A673 (cell line): ENCODE data around the gene TBX22. TPM values are rescaled to one million over a fixed set of nuclear protein-coding genes. Genes with fewer than 3 reads are reported as not detected.

Source experiments
- Bru-seq: library from RNA; stranded (reverse); fragments of 400-500 nt; gene quantifications from one replicate; lab custom pipeline; 2021; lab: Mats Ljungman, UMichigan
- BruChase-seq, 2 experiments: library from RNA; stranded (reverse); fragments of 400-500 nt; gene quantifications; one replicate each; lab custom pipeline; 2021; lab: Mats Ljungman, UMichigan
- BruUV-seq: library from RNA; stranded (reverse); fragments of 400-500 nt; replicated peaks from 2 replicates; lab custom pipeline; 2021; lab: Mats Ljungman, UMichigan
- CTCF ChIA-PET: fragments of 300-600 bp; sonication (Branson Sonifier 250); formaldehyde crosslinking; loops from one replicate; lab custom pipeline; 2022; ENCODE audit warnings: antibody characterized with exemption; lab: Charles Lee
- POLR2A ChIA-PET: fragments of 300-600 bp; sonication (Branson Sonifier 250); formaldehyde crosslinking; loops from one replicate; lab custom pipeline; 2022; ENCODE audit warnings: antibody characterized with exemption; ENCODE audit not compliant: low non-redundant PET; lab: Charles Lee
- DNase-seq: peaks from one replicate; pipeline ENCODE4 v3.0.0-alpha.2; 2015; ENCODE audit warnings: low spot score
- H3K27ac ChIP-seq: fragments of 200-600 bp; sonication (generic); 2 replicates; pipeline ENCODE4 v1.5.1; 2016; ENCODE audit warnings: mixed run types, low read depth, mild to moderate bottlenecking, mixed read lengths, antibody characterized with exemption, low read length; ENCODE audit not compliant: poor library complexity, severe bottlenecking
- H3K27me3 ChIP-seq: fragments of 200-600 bp; sonication (generic); replicated peaks from 2 replicates; pipeline ENCODE4 v1.6.1; 2017; ENCODE audit warnings: mixed run types, low read depth, mild to moderate bottlenecking, mixed read lengths, antibody characterized with exemption, low read length; ENCODE audit not compliant: insufficient read depth, poor library complexity
- H3K36me3 ChIP-seq: fragments of 200-600 bp; sonication (generic); 2 replicates; pipeline ENCODE4 v1.6.1; 2016; ENCODE audit warnings: mixed run types, mild to moderate bottlenecking, mixed read lengths, antibody characterized with exemption, low read length; ENCODE audit not compliant: insufficient read depth, poor library complexity, severe bottlenecking
- H3K4me1 ChIP-seq: fragments of 200-600 bp; sonication (generic); 2 replicates; pipeline ENCODE4 v1.6.1; 2017; ENCODE audit warnings: mixed run types, mild to moderate bottlenecking, mixed read lengths, antibody characterized with exemption, low read length; ENCODE audit not compliant: insufficient read depth, poor library complexity, severe bottlenecking
- H3K4me3 ChIP-seq: fragments of 200-600 bp; sonication (generic); 2 replicates; pipeline ENCODE4 v1.5.1; 2016; ENCODE audit warnings: low read depth, mixed run types, mild to moderate bottlenecking, mixed read lengths, low read length; ENCODE audit not compliant: poor library complexity, severe bottlenecking
- H3K9me3 ChIP-seq: fragments of 200-600 bp; sonication (generic); 2 replicates; pipeline ENCODE4 v1.6.1; 2016; ENCODE audit warnings: mixed run types, low read depth, mild to moderate bottlenecking, mixed read lengths, antibody characterized with exemption, low read length; ENCODE audit not compliant: poor library complexity, severe bottlenecking
- CTCF ChIP-seq: fragments of 300-800, 200-600 bp; sonication (generic); conservative IDR thresholded peaks from 2 replicates; pipeline ENCODE4 v1.5.1; 2017; ENCODE audit warnings: low read depth, mild to moderate bottlenecking, antibody characterized with exemption, low read length, moderate library complexity, mixed read lengths
- EZH2 ChIP-seq: fragments of 200-600 bp; sonication (generic); IDR thresholded peaks from 2 replicates; pipeline ENCODE4 v1.6.1; 2017; ENCODE audit warnings: borderline replicate concordance, low read depth, mild to moderate bottlenecking, mixed read lengths, antibody characterized with exemption, low read length; ENCODE audit not compliant: poor library complexity, severe bottlenecking
- intact Hi-C: fragments of 100-400 bp; cut with micrococcal nuclease; formaldehyde crosslinking; loops from one replicate; pipeline ENCODE4 v1.10.0; 2022; ENCODE audit not compliant: unreplicated experiment
- long read RNA-seq: library from polyadenylated mRNA; stranded (forward); transcript quantifications from one replicate; pipeline ENCODE4 v2.0.0, GENCODE V29; 2022
- total RNA-seq: library from RNA; stranded (reverse); gene quantifications from 2 replicates; pipeline ENCODE4 v1.2.3, GENCODE V29; 2021

Gene TBX22
- total RNA-seq (not detected in 2 replicates), Bru-seq, nascent RNA (not detected), BruChase-seq, experiment 1, labeled RNA remaining after a 2-hour chase (percentile 5 among the genes with signal in this experiment), BruChase-seq, experiment 2, labeled RNA remaining after a 6-hour chase (percentile 5 among the genes with signal in this experiment)
- long read RNA-seq: 0 reads

DNA sequence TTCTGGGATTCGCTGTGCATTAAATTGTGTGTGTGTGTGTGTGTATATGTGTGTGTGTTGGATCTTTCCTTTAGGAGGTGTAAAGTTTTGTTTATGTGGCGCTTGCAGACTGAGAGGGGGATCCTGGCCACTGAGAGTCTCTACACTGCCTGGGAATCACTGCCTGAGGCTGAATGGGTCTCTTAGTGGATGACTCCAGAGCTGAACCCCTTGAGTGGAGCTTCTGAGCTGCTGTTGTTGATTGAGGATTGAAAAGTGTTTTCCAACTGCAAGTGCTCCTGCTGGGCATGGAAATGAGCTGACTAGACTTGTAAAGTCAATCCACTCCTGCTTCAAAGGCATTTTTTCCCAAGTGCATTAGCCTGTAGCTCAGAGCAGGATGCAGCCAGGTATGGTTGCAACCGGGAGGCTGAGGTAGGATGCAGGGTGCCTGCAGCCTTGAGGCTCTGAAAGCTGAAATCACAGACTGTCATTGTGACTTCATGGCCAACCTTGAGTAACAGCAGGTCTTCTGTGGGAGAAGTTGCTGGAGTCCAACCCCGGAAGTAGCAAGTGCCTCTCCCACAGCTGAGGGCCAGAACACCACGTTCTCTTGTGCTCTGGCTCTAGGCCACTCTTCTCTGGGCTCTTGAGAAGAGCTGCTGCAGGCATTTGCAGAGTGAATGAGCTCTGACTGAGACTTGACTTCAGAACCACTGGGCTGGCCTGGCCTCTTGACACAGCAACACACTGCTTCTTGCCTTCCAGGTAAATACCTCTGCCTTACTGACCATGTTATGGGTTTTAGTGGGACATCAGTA lies at the start of gene TBX22:
TSS of gene TBX22 (plus strand) at position 613 of the 800 bp plus-strand sequence. CDS start 7,517 bp downstream, outside the sequence.
- no TSS peak for BruUV-seq
- Histone ChIP-seq H3K27me3 (peaks cover 8% of the 10 kb centered on the region), H3K9me3 (no peaks in the 10 kb centered on the region), H3K4me1 (no peaks in the 10 kb centered on the region), H3K27ac (no peak within 1 kb of the TSS), H3K36me3 (no peaks in the 10 kb centered on the region), H3K4me3 (no peak within 1 kb of the TSS)
- TF ChIP-seq EZH2: no peak
- no peak for TF ChIP-seq CTCF
- ChIA-PET POLR2A (interaction anchor here (0.5 kb wide), 1 partner anchor 9 kb away, joined by 6 read pairs; no protein-coding TSS in a partner anchor), CTCF (no interaction called here)
- no peak for DNase-seq
- intact Hi-C loops: no loop called here

- intact Hi-C loops: no loop called here
Observed at GRCh38 chrX:79975605-79976004, 38.9 kb upstream of the TBX22 start.

GRCh38 chrX:80004458-80004857 lies 10.1 kb upstream of the TBX22 start:
- intact Hi-C loops: no loop called here
- Histone ChIP-seq H3K27ac (no peak overlapping the region), H3K4me3 (no peak overlapping the region), H3K27me3 (no peaks in the 10 kb centered on the region), H3K9me3 (no peaks in the 10 kb centered on the region), H3K4me1 (no peaks in the 10 kb centered on the region), H3K36me3 (no peaks in the 10 kb centered on the region)
- no peak for DNase-seq
- ChIA-PET POLR2A (no interaction called here), CTCF (no interaction called here)
- no TSS peak for BruUV-seq
- TF ChIP-seq EZH2 (no peak), CTCF (no peak)

More at GRCh38 chrX:79975605-79976004, 38.9 kb upstream of the TBX22 start:
- no peak overlapping the region for H3K27ac ChIP-seq
- no peaks in the 10 kb centered on the region for H3K9me3 ChIP-seq
- no peaks in the 10 kb centered on the region for H3K27me3 ChIP-seq
- no peaks in the 10 kb centered on the region for H3K36me3 ChIP-seq
- DNase-seq: no peak
- ChIA-PET CTCF (no interaction called here), POLR2A (no interaction called here)
- no TSS peak for BruUV-seq
- TF ChIP-seq CTCF (no peak), EZH2 (no peak)
- no peaks in the 10 kb centered on the region for H3K4me1 ChIP-seq
- no peak overlapping the region for H3K4me3 ChIP-seq
